H9 (cell line): ENCODE data around the gene CWH43. TPM values are rescaled to one million over a fixed set of nuclear protein-coding genes. Genes with fewer than 3 reads are reported as not detected.

Experiments used
- DNase-seq: peaks from one replicate; pipeline ENCODE4 v3.0.0-alpha.2; 2017
- H2AFZ ChIP-seq: one replicate; pipeline ENCODE4 v1.6.1; 2013; ENCODE audit warnings: mild to moderate bottlenecking, low read length, control low read depth, moderate library complexity
- H2AK5ac ChIP-seq: 2 replicates; pipeline ENCODE4 v1.6.1; 2013; ENCODE audit warnings: low read length, control low read depth, mixed read lengths; ENCODE audit not compliant: insufficient read length
- H2BK120ac ChIP-seq: one replicate; pipeline ENCODE4 v1.6.1; 2013; ENCODE audit warnings: low read depth, mild to moderate bottlenecking, low read length, control low read depth, inconsistent platforms; ENCODE audit not compliant: poor library complexity, severe bottlenecking
- H2BK12ac ChIP-seq: 2 replicates; pipeline ENCODE4 v1.6.1; 2013; ENCODE audit warnings: low read length, control low read depth, mixed read lengths, low read depth; ENCODE audit not compliant: insufficient read length
- H2BK15ac ChIP-seq: 2 replicates; pipeline ENCODE4 v1.6.1; 2013; ENCODE audit warnings: low read depth, low read length, control low read depth
- H2BK20ac ChIP-seq: one replicate; pipeline ENCODE4 v1.6.1; 2013; ENCODE audit warnings: low read depth, mild to moderate bottlenecking, low read length, control low read depth, inconsistent platforms; ENCODE audit not compliant: poor library complexity, severe bottlenecking
- H2BK5ac ChIP-seq: 2 replicates; pipeline ENCODE4 v1.6.1; 2013; ENCODE audit warnings: low read length, control low read depth, mixed read lengths; ENCODE audit not compliant: insufficient read length
- H3K14ac ChIP-seq: 2 replicates; pipeline ENCODE4 v1.6.1; 2013; ENCODE audit warnings: low read length, control low read depth; ENCODE audit not compliant: insufficient read depth
- H3K18ac ChIP-seq: 2 replicates; pipeline ENCODE4 v1.6.1; 2013; ENCODE audit warnings: low read depth, mild to moderate bottlenecking, mixed read lengths, low read length, control low read depth; ENCODE audit not compliant: insufficient read length
- H3K23ac ChIP-seq: 2 replicates; pipeline ENCODE4 v1.6.1; 2013; ENCODE audit warnings: low read length, control low read depth, mixed read lengths, low read depth; ENCODE audit not compliant: insufficient read length
- H3K23me2 ChIP-seq: 2 replicates; pipeline ENCODE4 v1.6.1; 2013; ENCODE audit warnings: low read depth, mild to moderate bottlenecking, mixed read lengths, low read length, control low read depth; ENCODE audit not compliant: insufficient read length, poor library complexity, severe bottlenecking
- H3K27ac ChIP-seq: 2 replicates; pipeline ENCODE4 v1.5.1; 2013; ENCODE audit warnings: low read length, control low read depth, mixed read lengths, low read depth; ENCODE audit not compliant: insufficient read length
- H3K27me3 ChIP-seq: 2 replicates; pipeline ENCODE4 v1.6.1; 2013; ENCODE audit warnings: low read length, control low read depth, inconsistent platforms; ENCODE audit not compliant: insufficient read depth
- H3K4ac ChIP-seq: 2 replicates; pipeline ENCODE4 v1.6.1; 2013; ENCODE audit warnings: low read depth, mild to moderate bottlenecking, control low read depth, inconsistent platforms, low read length, moderate library complexity
- H3K4me1 ChIP-seq: 2 replicates; pipeline ENCODE4 v1.6.1; 2013; ENCODE audit warnings: low read length, control low read depth, inconsistent platforms; ENCODE audit not compliant: insufficient read depth
- H3K4me2 ChIP-seq: 2 replicates; pipeline ENCODE4 v1.6.1; 2013; ENCODE audit warnings: low read length, control low read depth, mixed read lengths; ENCODE audit not compliant: insufficient read length, insufficient read depth
- H3K56ac ChIP-seq: 2 replicates; pipeline ENCODE4 v1.6.1; 2013; ENCODE audit warnings: low read depth, mild to moderate bottlenecking, mixed read lengths, low read length, control low read depth; ENCODE audit not compliant: insufficient read length
- H3K79me1 ChIP-seq: 2 replicates; pipeline ENCODE4 v1.6.1; 2013; ENCODE audit warnings: low read depth, mild to moderate bottlenecking, moderate library complexity, low read length, control low read depth, inconsistent platforms; ENCODE audit not compliant: insufficient read depth, poor library complexity, severe bottlenecking
- H3K79me2 ChIP-seq: 2 replicates; pipeline ENCODE4 v1.6.1; 2013; ENCODE audit warnings: low read length, control low read depth, inconsistent platforms; ENCODE audit not compliant: insufficient read depth
- H3K9ac ChIP-seq: 2 replicates; pipeline ENCODE4 v1.6.1; 2013; ENCODE audit warnings: low read length, control low read depth, mixed read lengths; ENCODE audit not compliant: insufficient read length; ENCODE audit errors: extremely low read depth
- H3K9me3 ChIP-seq: one replicate; pipeline ENCODE4 v1.6.1; 2013; ENCODE audit warnings: low read depth, low read length, inconsistent platforms; ENCODE audit not compliant: control insufficient read depth
- H3T11ph ChIP-seq: one replicate; pipeline ENCODE4 v1.6.1; 2013; ENCODE audit warnings: mild to moderate bottlenecking, low read length, control low read depth, inconsistent platforms
- H4K20me1 ChIP-seq: one replicate; pipeline ENCODE4 v1.6.1; 2013; ENCODE audit not compliant: control insufficient read depth, insufficient read length, insufficient read depth
- H4K5ac ChIP-seq: 2 replicates; pipeline ENCODE4 v1.6.1; 2013; ENCODE audit warnings: low read depth, mild to moderate bottlenecking, mixed read lengths, low read length, control low read depth; ENCODE audit not compliant: insufficient read length
- H4K8ac ChIP-seq: replicated peaks from 2 replicates; pipeline ENCODE4 v1.6.1; 2013; ENCODE audit warnings: low read length, control low read depth, mixed read lengths, low read depth; ENCODE audit not compliant: insufficient read length
- H4K91ac ChIP-seq: 2 replicates; pipeline ENCODE4 v1.6.1; 2013; ENCODE audit warnings: low read depth, mild to moderate bottlenecking, moderate library complexity, mixed read lengths, low read length, control low read depth; ENCODE audit not compliant: insufficient read length
- H3K27ac Mint-ChIP-seq, 3 experiments: 2 replicates in 2 of 3; 3 replicates in 1 of 3; pipeline ENCODE4 v1.8.0; 2020 to 2021; ENCODE audit warnings: mixed read lengths in 3 of 3, mild to moderate bottlenecking in 1 of 3, moderate library complexity in 1 of 3
- H3K27me3 Mint-ChIP-seq: 2 replicates; pipeline ENCODE4 v1.8.0; 2021; ENCODE audit warnings: low read depth, mild to moderate bottlenecking, moderate library complexity, mixed read lengths
- H3K36me3 Mint-ChIP-seq, 3 experiments: 2 replicates in 2 of 3; 3 replicates in 1 of 3; pipeline ENCODE4 v1.8.0; 2020 to 2021; ENCODE audit warnings: low read depth in 3 of 3, mixed read lengths in 3 of 3; ENCODE audit not compliant: insufficient read depth in 1 of 3
- H3K4me1 Mint-ChIP-seq, 2 experiments: 2 replicates each; pipeline ENCODE4 v1.8.0; 2020; ENCODE audit warnings: mixed read lengths in 2 of 2
- H3K4me3 Mint-ChIP-seq, 2 experiments: 2 replicates in 1 of 2; 3 replicates in 1 of 2; pipeline ENCODE4 v1.8.0; 2020 to 2021; ENCODE audit warnings: mild to moderate bottlenecking in 2 of 2, mixed read lengths in 2 of 2, moderate library complexity in 1 of 2
- H3K9me3 Mint-ChIP-seq, 2 experiments: 2 replicates in 1 of 2; 3 replicates in 1 of 2; pipeline ENCODE4 v1.8.0; 2020; ENCODE audit warnings: mild to moderate bottlenecking in 2 of 2, mixed read lengths in 2 of 2, moderate library complexity in 1 of 2
- WGBS: extraction: QIAGEN DNeasy Blood & Tissue Kit; methylation state at CpG from one replicate; pipeline ENCODE4 v1.1.7; 2013; ENCODE audit warnings: missing lambda C conversion rate, low lambda C conversion rate, mixed read lengths; ENCODE audit not compliant: insufficient read length; ENCODE audit errors: extremely low coverage; 5-methylcytosine and 5-hydroxymethylcytosine counted together
- total RNA-seq: library from RNA; stranded (reverse); gene quantifications from 2 replicates; pipeline ENCODE4 v1.2.1, GENCODE V29; 2021
- TF ChIP-seq, protein P1 (sequence below): fragments of 200-600 bp; sonication (generic); conservative IDR thresholded peaks from 3 replicates; pipeline ENCODE4 v1.8.0; 2021; ENCODE audit warnings: antibody characterized with exemption, mild to moderate bottlenecking

The CWH43 gene
- total RNA-seq, 1 experiment from 2014 or later: not detected

DNA sequence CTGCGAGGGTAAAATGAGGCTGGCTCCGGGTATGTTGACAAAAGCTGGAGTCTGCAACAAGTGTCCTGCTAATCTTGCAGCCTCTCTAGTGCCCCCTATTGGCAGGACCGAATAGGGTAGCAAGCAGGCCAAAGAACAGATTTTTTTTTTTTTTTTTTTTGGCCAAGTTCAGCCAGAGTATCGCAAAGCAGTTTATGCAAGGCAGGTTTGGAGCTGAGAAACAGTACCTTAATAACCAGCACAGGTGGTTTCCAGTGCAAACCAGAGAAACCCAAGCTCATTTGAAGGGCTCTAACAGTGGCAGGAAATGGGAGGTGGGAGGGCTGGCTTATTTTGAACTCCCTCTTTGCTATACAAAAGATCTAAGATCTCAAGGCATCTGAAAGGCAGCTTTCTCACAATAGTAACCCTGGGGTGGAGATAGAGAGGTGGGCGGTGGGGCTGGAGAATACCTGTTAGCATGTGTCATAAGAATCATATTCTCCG is 41.3 kb upstream of the CWH43 start:
- no peak overlapping the region for H3K9ac ChIP-seq
- no peaks in the 10 kb centered on the region for H3K23me2 ChIP-seq
- Mint-ChIP-seq H3K4me1 (peaks cover 13 to 16% of the 10 kb centered on the region in 2 experiments), H3K27ac (no peak overlapping the region), H3K4me3 (no peak overlapping the region), H3K27me3 (peaks cover 22% of the 10 kb centered on the region), H3K9me3 (peaks cover 0 to under 1% of the 10 kb centered on the region in 2 experiments; a peak in 1 of 5 replicates), H3K36me3 (no peaks in the 10 kb centered on the region)
- H3K27ac ChIP-seq: no peak overlapping the region
- H4K8ac ChIP-seq: no peak overlapping the region
- H2BK20ac ChIP-seq: no peak overlapping the region
- H3T11ph ChIP-seq: no peak overlapping the region
- TF ChIP-seq, protein P1, sequence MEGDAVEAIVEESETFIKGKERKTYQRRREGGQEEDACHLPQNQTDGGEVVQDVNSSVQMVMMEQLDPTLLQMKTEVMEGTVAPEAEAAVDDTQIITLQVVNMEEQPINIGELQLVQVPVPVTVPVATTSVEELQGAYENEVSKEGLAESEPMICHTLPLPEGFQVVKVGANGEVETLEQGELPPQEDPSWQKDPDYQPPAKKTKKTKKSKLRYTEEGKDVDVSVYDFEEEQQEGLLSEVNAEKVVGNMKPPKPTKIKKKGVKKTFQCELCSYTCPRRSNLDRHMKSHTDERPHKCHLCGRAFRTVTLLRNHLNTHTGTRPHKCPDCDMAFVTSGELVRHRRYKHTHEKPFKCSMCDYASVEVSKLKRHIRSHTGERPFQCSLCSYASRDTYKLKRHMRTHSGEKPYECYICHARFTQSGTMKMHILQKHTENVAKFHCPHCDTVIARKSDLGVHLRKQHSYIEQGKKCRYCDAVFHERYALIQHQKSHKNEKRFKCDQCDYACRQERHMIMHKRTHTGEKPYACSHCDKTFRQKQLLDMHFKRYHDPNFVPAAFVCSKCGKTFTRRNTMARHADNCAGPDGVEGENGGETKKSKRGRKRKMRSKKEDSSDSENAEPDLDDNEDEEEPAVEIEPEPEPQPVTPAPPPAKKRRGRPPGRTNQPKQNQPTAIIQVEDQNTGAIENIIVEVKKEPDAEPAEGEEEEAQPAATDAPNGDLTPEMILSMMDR: peak; percentile 81
- no peaks in the 10 kb centered on the region for H4K20me1 ChIP-seq
- H3K27me3 ChIP-seq: no peaks in the 10 kb centered on the region
- DNase-seq: peak; percentile 71
- no peak overlapping the region for H2AK5ac ChIP-seq
- no peak overlapping the region for H2BK12ac ChIP-seq
- H3K4me2 ChIP-seq: no peak overlapping the region
- no peak overlapping the region for H4K91ac ChIP-seq
- H2BK5ac ChIP-seq: no peak overlapping the region
- no peaks in the 10 kb centered on the region for H3K79me2 ChIP-seq
- no peak overlapping the region for H2BK15ac ChIP-seq
- no peak overlapping the region for H3K18ac ChIP-seq
- H3K4me1 ChIP-seq: peaks cover 5% of the 10 kb centered on the region
- H3K4ac ChIP-seq: no peak overlapping the region
- H2AFZ ChIP-seq: no peak overlapping the region
- WGBS: no CpG with 5 or more reads among the region's 6 CpGs
- H3K14ac ChIP-seq: no peak overlapping the region
- no peaks in the 10 kb centered on the region for H3K79me1 ChIP-seq
- no peak overlapping the region for H2BK120ac ChIP-seq
- no peak overlapping the region for H4K5ac ChIP-seq
- H3K9me3 ChIP-seq: no peaks in the 10 kb centered on the region
- H3K23ac ChIP-seq: no peak overlapping the region
- H3K56ac ChIP-seq: no peak overlapping the region
